WTC11 (cell line): ENCODE measurements around the gene AMIGO3.
"Not testable (repeated sequence)": the region's sequence is repeated elsewhere in the genome, so short reads cannot be mapped to it uniquely, and the experiment has no call there.

Experiments
- ATF3 ChIP-seq: sonication (generic); formaldehyde crosslinking; conservative IDR thresholded peaks from 2 replicates; pipeline ENCODE4 v1.8.1; 2022; ENCODE audit warnings: mild to moderate bottlenecking, missing genetic modification reagents
- CBFB ChIP-seq: sonication (generic); formaldehyde crosslinking; IDR thresholded peaks from 2 replicates; pipeline ENCODE4 v1.8.1; 2022; ENCODE audit warnings: mild to moderate bottlenecking, low read depth, missing genetic modification reagents
- CTCF ChIP-seq: fragments of 200-600 bp; IDR thresholded peaks from 2 replicates; pipeline ENCODE4 v1.8.0; 2022; ENCODE audit warnings: antibody characterized with exemption
- ELF4 ChIP-seq: sonication (generic); formaldehyde crosslinking; IDR thresholded peaks from 2 replicates; pipeline ENCODE4 v1.8.1; 2022; ENCODE audit warnings: low read depth, mild to moderate bottlenecking, moderate library complexity, missing genetic modification reagents
- MYBL2 ChIP-seq: sonication (generic); formaldehyde crosslinking; IDR thresholded peaks from 2 replicates; pipeline ENCODE4 v1.8.1; 2023; ENCODE audit warnings: mild to moderate bottlenecking, moderate library complexity, missing genetic modification reagents
- NR1H2 ChIP-seq: sonication (generic); formaldehyde crosslinking; IDR thresholded peaks from 2 replicates; pipeline ENCODE4 v1.9.0; 2021; ENCODE audit warnings: mild to moderate bottlenecking, moderate library complexity, missing genetic modification reagents
- PRRX2 ChIP-seq: fragments of 250-450 bp; sonication (Bioruptor Pico); IDR thresholded peaks from 2 replicates; pipeline ENCODE4 v1.8.0; 2021; ENCODE audit warnings: mild to moderate bottlenecking
- ZBTB21 ChIP-seq: sonication (generic); formaldehyde crosslinking; IDR thresholded peaks from 2 replicates; pipeline ENCODE4 v1.8.1; 2023; ENCODE audit warnings: mild to moderate bottlenecking, missing genetic modification reagents, borderline replicate concordance
- ZBTB43 ChIP-seq: sonication (generic); formaldehyde crosslinking; IDR thresholded peaks from 2 replicates; pipeline ENCODE4 v1.8.1; 2023; ENCODE audit warnings: mild to moderate bottlenecking, missing genetic modification reagents
- ZNF121 ChIP-seq: sonication (generic); formaldehyde crosslinking; IDR thresholded peaks from 2 replicates; pipeline ENCODE4 v1.8.0; 2023; ENCODE audit warnings: missing genetic modification reagents
- ZNF138 ChIP-seq: sonication (generic); formaldehyde crosslinking; conservative IDR thresholded peaks from 2 replicates; pipeline ENCODE4 v1.8.1; 2022; ENCODE audit warnings: mild to moderate bottlenecking, moderate library complexity, missing genetic modification reagents
- ZNF317 ChIP-seq: sonication (generic); formaldehyde crosslinking; IDR thresholded peaks from 2 replicates; pipeline ENCODE4 v1.8.1; 2023; ENCODE audit warnings: low read depth, mild to moderate bottlenecking, moderate library complexity, missing genetic modification reagents, borderline replicate concordance
- TF ChIP-seq, protein P1 (sequence below): sonication (generic); formaldehyde crosslinking; IDR thresholded peaks from 2 replicates; pipeline ENCODE4 v1.8.0; 2022; ENCODE audit warnings: mild to moderate bottlenecking, missing genetic modification reagents

GRCh38 chr3:49688338-49689045 lies 31.0 kb downstream of the AMIGO3 start:
- not testable (repeated sequence) for TF ChIP-seq CTCF; ZNF121 (CRISPR knock-in tag); MYBL2 (CRISPR knock-in tag); ATF3 (CRISPR knock-in tag); NR1H2; CBFB (CRISPR knock-in tag); ZNF317 (CRISPR knock-in tag); PRRX2 (CRISPR knock-in tag); ZNF138 (CRISPR knock-in tag); ELF4 (CRISPR knock-in tag); ZBTB21 (CRISPR knock-in tag); ZBTB43 (CRISPR knock-in tag)
- TF ChIP-seq, protein P1, sequence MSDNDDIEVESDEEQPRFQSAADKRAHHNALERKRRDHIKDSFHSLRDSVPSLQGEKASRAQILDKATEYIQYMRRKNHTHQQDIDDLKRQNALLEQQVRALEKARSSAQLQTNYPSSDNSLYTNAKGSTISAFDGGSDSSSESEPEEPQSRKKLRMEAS (CRISPR knock-in tag) = not testable (repeated sequence)
